Measurements from ENCODE around the gene PTPRM.
A peak's percentile ranks its signal among the peaks of the same experiment; 100 is the strongest.

PTPRM gene

GRCh38 chr18:8424917-8425725 is 858.0 kb downstream of the PTPRM start:
- no peaks in the 10 kb centered on the region for H4K20me1 ChIP-seq (ENCODE audit: low read depth, low read length)
- TF ChIP-seq, protein P1, sequence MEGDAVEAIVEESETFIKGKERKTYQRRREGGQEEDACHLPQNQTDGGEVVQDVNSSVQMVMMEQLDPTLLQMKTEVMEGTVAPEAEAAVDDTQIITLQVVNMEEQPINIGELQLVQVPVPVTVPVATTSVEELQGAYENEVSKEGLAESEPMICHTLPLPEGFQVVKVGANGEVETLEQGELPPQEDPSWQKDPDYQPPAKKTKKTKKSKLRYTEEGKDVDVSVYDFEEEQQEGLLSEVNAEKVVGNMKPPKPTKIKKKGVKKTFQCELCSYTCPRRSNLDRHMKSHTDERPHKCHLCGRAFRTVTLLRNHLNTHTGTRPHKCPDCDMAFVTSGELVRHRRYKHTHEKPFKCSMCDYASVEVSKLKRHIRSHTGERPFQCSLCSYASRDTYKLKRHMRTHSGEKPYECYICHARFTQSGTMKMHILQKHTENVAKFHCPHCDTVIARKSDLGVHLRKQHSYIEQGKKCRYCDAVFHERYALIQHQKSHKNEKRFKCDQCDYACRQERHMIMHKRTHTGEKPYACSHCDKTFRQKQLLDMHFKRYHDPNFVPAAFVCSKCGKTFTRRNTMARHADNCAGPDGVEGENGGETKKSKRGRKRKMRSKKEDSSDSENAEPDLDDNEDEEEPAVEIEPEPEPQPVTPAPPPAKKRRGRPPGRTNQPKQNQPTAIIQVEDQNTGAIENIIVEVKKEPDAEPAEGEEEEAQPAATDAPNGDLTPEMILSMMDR (IDR thresholded peaks at IDR 0.05; ENCODE audit: insufficient read depth, low read length, poor library complexity, severe bottlenecking) = no peak
- no peak for TF ChIP-seq EZH2phosphoT487 (conservative IDR thresholded peaks at IDR 0.05; ENCODE audit: low read length)
- H2AFZ ChIP-seq (ENCODE audit: low read depth, low read length, severe bottlenecking) = no peak overlapping the region
- no peaks in the 10 kb centered on the region for H3K9me2 ChIP-seq (replicated peaks; ENCODE audit: insufficient read depth, low read length)
- H3K27ac ChIP-seq (ENCODE audit: low read depth, low read length) = no peak overlapping the region
- no peaks in the 10 kb centered on the region for H3K79me2 ChIP-seq (ENCODE audit: insufficient read depth, low read length)
- H3K4me3 ChIP-seq (ENCODE audit: insufficient read depth, low read length, poor library complexity, severe bottlenecking) = no peak overlapping the region
- no peaks in the 10 kb centered on the region for H3F3A ChIP-seq (ENCODE audit: insufficient read depth)
- no peak overlapping the region for H3K9ac ChIP-seq (ENCODE audit: low read length)
- H3K36me3 ChIP-seq (ENCODE audit: low read length) = no peaks in the 10 kb centered on the region
- H3K4me2 ChIP-seq (ENCODE audit: low read depth, low read length, poor library complexity, severe bottlenecking) = no peak overlapping the region
- H3K9me3 ChIP-seq (ENCODE audit: insufficient read depth, low read length) = no peaks in the 10 kb centered on the region
- H3K27me3 ChIP-seq (ENCODE audit: low read length) = no peaks in the 10 kb centered on the region

GRCh38 chr18:8426401-8426800 is 859.3 kb downstream of the PTPRM start:
- no peak overlapping the region for H3K4me3 ChIP-seq (ENCODE audit: insufficient read depth, low read length, poor library complexity, severe bottlenecking)
- no peak overlapping the region for H2AFZ ChIP-seq (ENCODE audit: low read depth, low read length, severe bottlenecking)
- no peak overlapping the region for H3K9ac ChIP-seq (ENCODE audit: low read length)
- H3K9me2 ChIP-seq (replicated peaks; ENCODE audit: insufficient read depth, low read length) = no peaks in the 10 kb centered on the region
- H4K20me1 ChIP-seq (ENCODE audit: low read depth, low read length) = no peaks in the 10 kb centered on the region
- no peaks in the 10 kb centered on the region for H3K79me2 ChIP-seq (ENCODE audit: insufficient read depth, low read length)
- TF ChIP-seq, protein P1 (IDR thresholded peaks at IDR 0.05; ENCODE audit: insufficient read depth, low read length, poor library complexity, severe bottlenecking) = peak; percentile 27
- no peak for TF ChIP-seq EZH2phosphoT487 (conservative IDR thresholded peaks at IDR 0.05; ENCODE audit: low read length)
- no peaks in the 10 kb centered on the region for H3K9me3 ChIP-seq (ENCODE audit: insufficient read depth, low read length)
- no peaks in the 10 kb centered on the region for H3K27me3 ChIP-seq (ENCODE audit: low read length)
- H3F3A ChIP-seq (ENCODE audit: insufficient read depth) = no peaks in the 10 kb centered on the region
- H3K27ac ChIP-seq (ENCODE audit: low read depth, low read length) = no peak overlapping the region
- no peaks in the 10 kb centered on the region for H3K36me3 ChIP-seq (ENCODE audit: low read length)
- no peak overlapping the region for H3K4me2 ChIP-seq (ENCODE audit: low read depth, low read length, poor library complexity, severe bottlenecking)

DNA sequence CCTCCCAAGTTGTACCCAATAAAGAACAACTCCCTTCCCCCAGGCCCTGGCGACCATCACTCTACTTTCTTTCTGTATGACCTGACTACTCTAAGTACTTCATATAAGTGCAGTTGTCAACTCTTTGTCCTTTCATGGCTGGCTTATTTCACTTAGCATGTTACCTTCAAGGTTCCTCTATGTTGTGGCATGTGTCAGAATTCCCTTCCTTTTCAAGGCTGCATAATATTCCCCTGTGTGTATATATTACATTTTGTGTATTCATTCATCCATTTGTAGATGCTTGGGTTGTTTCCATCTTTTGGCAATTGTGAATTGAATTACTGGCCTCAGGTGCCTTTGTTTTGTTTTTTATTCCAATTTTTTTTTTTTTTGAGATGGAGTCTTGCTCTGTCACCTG is 860.2 kb downstream of the PTPRM start:
- no peaks in the 10 kb centered on the region for H3K9me2 ChIP-seq (replicated peaks; ENCODE audit: insufficient read depth, low read length)
- no peak overlapping the region for H3K4me2 ChIP-seq (ENCODE audit: low read depth, low read length, poor library complexity, severe bottlenecking)
- no peaks in the 10 kb centered on the region for H3F3A ChIP-seq (ENCODE audit: insufficient read depth)
- no peak overlapping the region for H3K27ac ChIP-seq (ENCODE audit: low read depth, low read length)
- no peaks in the 10 kb centered on the region for H4K20me1 ChIP-seq (ENCODE audit: low read depth, low read length)
- H3K79me2 ChIP-seq (ENCODE audit: insufficient read depth, low read length) = no peaks in the 10 kb centered on the region
- no peaks in the 10 kb centered on the region for H3K27me3 ChIP-seq (ENCODE audit: low read length)
- no peak overlapping the region for H3K9ac ChIP-seq (ENCODE audit: low read length)
- H3K36me3 ChIP-seq (ENCODE audit: low read length) = no peaks in the 10 kb centered on the region
- no peak overlapping the region for H3K4me3 ChIP-seq (ENCODE audit: insufficient read depth, low read length, poor library complexity, severe bottlenecking)
- TF ChIP-seq, protein P1 (IDR thresholded peaks at IDR 0.05; ENCODE audit: insufficient read depth, low read length, poor library complexity, severe bottlenecking) = no peak
- TF ChIP-seq EZH2phosphoT487 (conservative IDR thresholded peaks at IDR 0.05; ENCODE audit: low read length) = no peak
- H3K9me3 ChIP-seq (ENCODE audit: insufficient read depth, low read length) = no peaks in the 10 kb centered on the region
- H2AFZ ChIP-seq (ENCODE audit: low read depth, low read length, severe bottlenecking) = no peak overlapping the region

All from SU-DHL-6 (cell line).